ENCODE measurements around the gene SMAP1.

The SMAP1 gene

GRCh38 chr6:70667711-70668498, at the start of gene SMAP1:
SMAP1 (plus strand) TSS chr6:70667883; CDS start chr6:70668024, 141 bp downstream.
- peak; percentile 99 for DNase-seq

GRCh38 chr6:70620746-70621145, 46.9 kb upstream of the SMAP1 start:
- DNase-seq = no peak

DNA sequence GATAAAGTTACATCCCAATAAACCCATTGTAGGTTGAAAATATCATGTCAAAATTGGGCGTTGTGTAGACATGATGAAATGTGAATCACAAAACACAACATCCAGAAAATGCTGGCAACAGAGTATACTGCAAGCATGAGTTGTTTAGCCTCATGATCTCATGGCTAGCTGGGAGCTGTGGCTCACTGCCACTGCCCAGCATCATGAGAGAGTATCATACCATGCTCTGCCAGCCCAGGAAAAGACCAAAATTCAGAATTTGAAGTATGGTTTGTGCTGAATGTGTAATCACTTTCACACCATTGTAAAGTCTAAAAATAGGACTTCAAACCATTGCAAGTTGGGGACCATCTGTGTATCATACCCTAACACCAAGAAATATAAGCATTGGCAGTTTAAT, 45.2 kb upstream of the SMAP1 start:
- peak; percentile 44 for DNase-seq

DNA sequence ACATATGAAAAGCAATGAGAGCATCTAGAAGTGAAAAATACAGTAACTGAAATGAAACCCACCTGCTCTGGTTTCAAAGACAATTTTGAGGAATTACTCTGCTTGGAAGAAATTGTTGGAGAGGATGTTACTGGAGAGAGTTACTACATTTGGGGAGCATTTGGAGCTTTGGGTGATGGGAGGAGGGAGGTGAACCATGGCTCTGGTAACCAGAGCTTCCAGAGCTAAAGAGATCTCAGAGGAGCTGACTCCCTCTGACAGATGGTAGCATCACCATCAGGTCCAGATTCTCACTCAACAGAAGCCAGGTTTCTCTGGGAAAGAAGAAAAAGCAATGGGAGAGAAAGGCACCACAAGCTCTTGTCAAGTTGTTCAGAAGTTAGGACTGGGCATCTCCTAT, 42.2 kb upstream of the SMAP1 start:
- no peak for DNase-seq

- DNase-seq = no peak
These were observed 40.0 kb upstream of the SMAP1 start for GRCh38 chr6:70627500-70628254.

DNA sequence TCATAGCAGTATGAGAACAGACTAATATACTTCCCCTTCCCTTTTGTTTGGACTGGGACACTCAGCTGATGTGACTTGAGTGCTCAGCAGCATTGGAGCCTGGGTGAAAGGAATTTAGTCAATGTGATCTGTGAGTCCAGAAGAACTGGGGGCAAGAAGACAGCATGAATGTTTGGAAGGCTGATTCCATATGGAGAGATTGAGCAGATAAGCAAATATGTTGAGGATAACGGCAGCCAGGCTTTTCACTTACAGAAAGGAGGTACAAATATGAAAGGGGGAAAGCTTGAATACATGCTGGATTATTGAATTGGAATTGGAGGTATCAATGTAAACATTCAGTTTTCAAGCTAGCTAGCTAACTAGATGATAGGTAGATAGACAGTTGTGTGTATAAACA, 37.8 kb upstream of the SMAP1 start:
- no peak for DNase-seq

GRCh38 chr6:70633870-70634269, 33.8 kb upstream of the SMAP1 start:
- DNase-seq = no peak

GRCh38 chr6:70636596-70636995, 31.1 kb upstream of the SMAP1 start:
- no peak for DNase-seq

GRCh38 chr6:70638468-70638867, 29.2 kb upstream of the SMAP1 start:
- DNase-seq = no peak

DNA sequence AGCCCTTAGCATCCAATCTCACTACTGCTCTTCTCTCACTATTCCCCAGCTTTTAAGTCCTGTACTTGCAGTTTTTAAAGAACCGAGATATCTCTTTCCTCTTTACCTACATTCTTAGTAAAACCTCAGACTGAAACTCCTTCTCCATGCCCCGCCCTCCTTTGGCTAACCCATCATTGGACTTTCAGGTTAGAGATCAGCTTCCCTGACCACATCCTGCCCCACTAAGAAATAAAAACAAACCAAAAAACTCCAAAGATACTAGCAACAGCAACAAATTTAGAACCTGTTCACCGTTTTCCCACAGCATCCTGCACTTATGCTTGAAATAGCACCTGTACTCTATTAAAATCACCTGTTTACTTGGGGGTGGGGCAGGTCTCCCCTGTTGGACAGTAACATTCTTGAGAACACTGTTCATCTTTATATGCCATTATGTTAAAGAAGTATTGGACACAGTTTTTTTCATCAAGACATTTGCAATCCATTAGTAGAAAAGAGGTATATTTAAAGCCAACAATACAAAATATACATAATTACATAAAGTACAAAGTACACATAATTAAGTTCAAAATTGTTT, 16.3 kb upstream of the SMAP1 start:
- no peak for DNase-seq

- DNase-seq = no peak
These were observed 15.5 kb upstream of the SMAP1 start for GRCh38 chr6:70652216-70652615.

DNA sequence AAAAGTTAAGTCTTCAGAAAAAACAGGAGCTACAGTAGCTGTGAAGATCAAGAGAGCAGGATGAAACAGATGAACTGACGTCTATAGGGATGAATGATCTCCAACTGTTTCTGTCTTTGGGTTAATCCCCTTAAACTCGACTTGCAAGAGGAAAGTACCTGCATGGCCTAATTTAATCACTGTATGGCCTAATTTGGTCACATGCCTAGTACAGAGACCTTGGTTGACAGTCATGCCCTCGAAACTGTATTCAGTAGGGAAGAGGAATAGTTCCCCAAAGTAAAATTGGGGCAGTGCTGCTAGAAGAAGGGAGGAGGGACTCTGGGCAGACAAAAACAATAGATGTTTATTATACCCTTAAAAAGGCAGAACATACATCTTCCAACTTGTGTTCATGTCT, 10.0 kb upstream of the SMAP1 start:
- no peak for DNase-seq

GRCh38 chr6:70663881-70664466, 3.7 kb upstream of the SMAP1 start:
- DNase-seq = peak; percentile 46

- no peak for DNase-seq
These were observed 977 bp upstream of the SMAP1 start for GRCh38 chr6:70666706-70667105.

GRCh38 chr6:70667256-70667710, 400 bp upstream of the SMAP1 start:
- DNase-seq = no peak

DNA sequence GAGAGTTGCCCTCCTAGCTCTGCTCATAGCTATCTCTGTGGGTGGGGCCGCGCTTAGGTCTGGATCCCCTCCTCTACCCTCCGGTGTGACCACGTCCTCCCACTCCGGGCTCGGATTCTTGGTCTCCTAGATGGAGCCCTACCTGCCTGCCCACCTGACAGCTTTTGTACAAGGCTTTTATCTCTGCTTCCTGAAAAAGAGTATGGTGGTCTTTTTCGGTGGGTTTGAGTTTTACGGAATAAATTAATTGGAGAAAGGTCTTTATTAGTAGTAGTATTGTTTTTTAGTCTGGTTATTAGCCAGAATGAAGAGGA, 773 bp downstream of the SMAP1 start:
- DNase-seq = no peak

- DNase-seq = peak; percentile 54
These were observed 1.4 kb downstream of the SMAP1 start for GRCh38 chr6:70669133-70669532.

DNA sequence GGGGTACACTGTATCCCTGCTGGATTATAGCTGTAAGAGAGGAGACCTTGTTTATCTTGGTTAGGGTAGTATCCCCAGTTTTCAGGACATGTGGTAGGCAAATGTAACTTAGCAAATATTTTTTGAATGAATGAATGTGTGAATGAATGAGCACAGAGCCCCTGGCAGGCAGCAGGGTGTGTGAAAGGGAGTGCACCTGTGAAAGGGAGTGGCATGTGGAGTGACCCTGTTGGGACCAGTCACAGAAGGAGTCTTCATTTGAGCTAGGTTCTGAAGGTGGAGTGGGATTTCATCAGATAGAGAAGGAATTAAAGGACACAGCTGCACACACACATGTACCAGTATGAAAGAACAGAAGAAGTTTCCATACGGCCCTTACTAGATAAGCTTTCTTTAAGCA, 4.9 kb downstream of the SMAP1 start:
- no peak for DNase-seq

DNA sequence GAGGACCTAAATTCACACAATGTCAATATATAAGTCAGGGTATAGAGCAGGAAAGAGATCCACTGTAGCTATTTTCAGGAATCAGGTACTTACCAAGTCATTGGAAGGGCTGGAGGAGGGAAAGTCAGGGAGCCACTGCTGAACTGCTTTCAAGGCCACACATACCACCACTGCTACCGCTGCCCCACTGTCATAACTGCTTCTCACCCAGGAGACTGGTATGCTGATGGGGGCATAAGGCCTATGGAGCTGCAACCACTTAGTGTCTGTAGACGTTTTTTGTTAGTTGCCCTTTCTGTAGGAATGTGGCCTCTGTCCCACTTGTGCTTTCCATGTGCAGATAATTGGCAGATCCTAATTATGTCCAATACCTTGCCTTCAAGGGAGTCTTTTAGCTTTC, 5.4 kb downstream of the SMAP1 start:
- no peak for DNase-seq

GRCh38 chr6:70673601-70674000, 5.9 kb downstream of the SMAP1 start:
- no peak for DNase-seq

GRCh38 chr6:70675822-70676221, 8.1 kb downstream of the SMAP1 start:
- peak; percentile 27 for DNase-seq

DNA sequence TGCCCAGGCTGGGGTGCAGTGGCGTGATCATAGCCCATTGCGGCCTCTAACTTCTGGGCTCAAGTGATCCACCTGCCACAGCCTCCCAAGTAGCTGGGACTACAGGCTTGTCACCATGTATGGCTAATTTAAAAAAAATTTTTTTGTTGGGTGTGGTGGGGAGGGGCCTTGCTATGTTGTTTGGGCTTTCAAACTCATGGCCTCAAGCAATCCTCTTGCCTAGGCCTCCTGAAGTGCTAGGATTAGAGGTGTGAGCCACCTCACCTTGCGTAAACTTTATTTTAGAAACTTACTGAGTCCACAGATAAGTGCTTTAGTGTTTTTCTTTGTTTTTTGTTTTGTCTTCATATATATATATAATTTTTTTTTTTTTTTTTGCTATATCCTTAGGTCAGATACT, 9.1 kb downstream of the SMAP1 start:
- DNase-seq = no peak

DNA sequence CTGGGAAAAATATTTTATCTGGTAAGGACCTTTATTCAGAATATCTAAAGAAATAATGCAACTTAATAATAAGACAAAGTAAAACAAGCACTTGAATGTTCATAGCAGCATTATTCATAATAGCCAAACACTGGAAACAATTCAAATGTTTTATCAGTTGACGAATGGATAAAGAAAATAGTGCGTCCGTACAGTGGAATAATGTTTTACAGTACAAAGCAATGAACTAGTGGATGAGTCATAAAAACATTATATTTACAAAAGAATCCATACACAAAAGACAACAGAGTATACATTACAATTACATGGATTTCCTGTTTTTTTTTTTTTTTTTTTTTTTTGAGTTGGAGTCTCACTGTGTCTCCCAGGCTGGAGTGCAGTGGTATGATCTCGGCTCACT, 12.7 kb downstream of the SMAP1 start:
- peak; percentile 91 for DNase-seq
